DND-41 (cell line): ENCODE results near the gene PI4KA.

Experiments used
- EZH2 ChIP-seq: IDR thresholded peaks from 3 replicates; pipeline ENCODE4 v1.6.1; 2012; ENCODE audit warnings: borderline replicate concordance, low read depth, mild to moderate bottlenecking, moderate library complexity, low read length, inconsistent platforms; ENCODE audit not compliant: severe bottlenecking
- TF ChIP-seq, protein P1 (sequence below): IDR thresholded peaks from 2 replicates; pipeline ENCODE4 v1.5.1; 2012; ENCODE audit warnings: borderline replicate concordance, low read length, moderate library complexity, mild to moderate bottlenecking; ENCODE audit not compliant: poor library complexity, severe bottlenecking; ENCODE audit errors: extremely low read depth

DNA sequence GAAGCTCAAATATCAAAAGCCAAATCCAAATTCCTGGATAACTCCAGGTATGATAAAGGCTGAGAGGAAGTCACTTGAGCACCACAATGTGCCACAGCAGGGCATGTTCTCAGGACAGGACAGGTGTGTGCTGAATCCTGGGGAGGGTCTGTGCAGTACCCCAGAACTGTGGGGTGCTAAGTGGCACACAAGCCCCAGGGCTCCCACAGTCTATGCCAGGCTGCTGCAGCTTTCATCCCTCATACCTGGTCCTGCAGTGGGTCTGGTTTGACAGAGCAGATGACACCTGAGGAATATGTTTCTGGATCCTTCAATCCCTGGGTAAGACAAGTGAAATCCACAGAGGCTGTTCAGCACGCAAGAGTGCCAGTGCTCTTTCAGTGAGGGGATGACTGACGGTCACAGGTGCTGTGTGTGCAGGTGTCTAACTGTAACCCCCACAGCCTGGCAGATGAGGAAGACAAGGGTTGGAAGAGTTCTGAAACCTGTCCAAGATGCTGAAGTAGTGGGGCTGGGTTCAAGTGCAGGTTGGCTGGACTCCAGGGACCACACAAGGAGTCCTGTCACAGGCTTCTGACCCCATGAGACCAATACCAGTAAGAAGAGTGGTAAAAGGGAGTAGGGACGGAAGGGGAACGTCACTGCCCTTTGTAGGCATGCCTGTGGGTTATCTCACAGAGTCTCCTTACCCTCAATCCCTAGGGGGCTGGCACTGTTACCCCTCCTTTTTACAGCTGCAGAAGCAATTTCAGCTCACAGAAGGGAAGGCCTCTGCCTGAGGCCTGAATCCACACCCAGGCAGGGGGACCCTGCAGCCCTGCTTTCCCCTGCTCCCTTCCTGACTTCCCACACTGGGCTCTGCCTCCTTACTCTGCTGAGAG is 70.6 kb downstream of the PI4KA start:
- TF ChIP-seq, protein P1, sequence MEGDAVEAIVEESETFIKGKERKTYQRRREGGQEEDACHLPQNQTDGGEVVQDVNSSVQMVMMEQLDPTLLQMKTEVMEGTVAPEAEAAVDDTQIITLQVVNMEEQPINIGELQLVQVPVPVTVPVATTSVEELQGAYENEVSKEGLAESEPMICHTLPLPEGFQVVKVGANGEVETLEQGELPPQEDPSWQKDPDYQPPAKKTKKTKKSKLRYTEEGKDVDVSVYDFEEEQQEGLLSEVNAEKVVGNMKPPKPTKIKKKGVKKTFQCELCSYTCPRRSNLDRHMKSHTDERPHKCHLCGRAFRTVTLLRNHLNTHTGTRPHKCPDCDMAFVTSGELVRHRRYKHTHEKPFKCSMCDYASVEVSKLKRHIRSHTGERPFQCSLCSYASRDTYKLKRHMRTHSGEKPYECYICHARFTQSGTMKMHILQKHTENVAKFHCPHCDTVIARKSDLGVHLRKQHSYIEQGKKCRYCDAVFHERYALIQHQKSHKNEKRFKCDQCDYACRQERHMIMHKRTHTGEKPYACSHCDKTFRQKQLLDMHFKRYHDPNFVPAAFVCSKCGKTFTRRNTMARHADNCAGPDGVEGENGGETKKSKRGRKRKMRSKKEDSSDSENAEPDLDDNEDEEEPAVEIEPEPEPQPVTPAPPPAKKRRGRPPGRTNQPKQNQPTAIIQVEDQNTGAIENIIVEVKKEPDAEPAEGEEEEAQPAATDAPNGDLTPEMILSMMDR = no peak
- no peak for TF ChIP-seq EZH2
